ENCODE results near the gene CCDC184.

DNA sequence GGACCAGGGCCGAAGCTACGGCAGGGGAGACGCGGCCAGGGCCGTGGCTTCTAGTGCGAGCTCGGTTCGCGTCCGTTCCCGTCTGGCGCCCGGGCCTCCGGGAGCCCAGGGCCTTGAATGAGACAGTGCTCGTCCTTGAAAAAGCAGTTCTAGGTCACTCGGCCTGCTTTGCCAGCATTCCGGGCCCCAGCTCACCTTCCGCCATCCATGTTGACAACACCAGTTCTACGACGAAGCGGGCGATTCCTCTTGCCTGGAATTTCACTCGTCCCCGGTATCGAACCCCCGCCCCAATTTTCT is 15.2 kb downstream of the CCDC184 start:
- TF ChIP-seq, protein P1, sequence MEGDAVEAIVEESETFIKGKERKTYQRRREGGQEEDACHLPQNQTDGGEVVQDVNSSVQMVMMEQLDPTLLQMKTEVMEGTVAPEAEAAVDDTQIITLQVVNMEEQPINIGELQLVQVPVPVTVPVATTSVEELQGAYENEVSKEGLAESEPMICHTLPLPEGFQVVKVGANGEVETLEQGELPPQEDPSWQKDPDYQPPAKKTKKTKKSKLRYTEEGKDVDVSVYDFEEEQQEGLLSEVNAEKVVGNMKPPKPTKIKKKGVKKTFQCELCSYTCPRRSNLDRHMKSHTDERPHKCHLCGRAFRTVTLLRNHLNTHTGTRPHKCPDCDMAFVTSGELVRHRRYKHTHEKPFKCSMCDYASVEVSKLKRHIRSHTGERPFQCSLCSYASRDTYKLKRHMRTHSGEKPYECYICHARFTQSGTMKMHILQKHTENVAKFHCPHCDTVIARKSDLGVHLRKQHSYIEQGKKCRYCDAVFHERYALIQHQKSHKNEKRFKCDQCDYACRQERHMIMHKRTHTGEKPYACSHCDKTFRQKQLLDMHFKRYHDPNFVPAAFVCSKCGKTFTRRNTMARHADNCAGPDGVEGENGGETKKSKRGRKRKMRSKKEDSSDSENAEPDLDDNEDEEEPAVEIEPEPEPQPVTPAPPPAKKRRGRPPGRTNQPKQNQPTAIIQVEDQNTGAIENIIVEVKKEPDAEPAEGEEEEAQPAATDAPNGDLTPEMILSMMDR (IDR thresholded peaks at IDR 0.05; ENCODE audit: low read depth, low read length): no peak
- no peak for TF ChIP-seq EZH2phosphoT487 (IDR thresholded peaks at IDR 0.05; ENCODE audit: low read depth)
